Non-pigmented ciliary epithelial cell (primary cell): ENCODE data around the gene KIAA1217.

Source experiments
- DNase-seq: peaks from one replicate; pipeline ENCODE4 v3.0.0-alpha.2; 2010; ENCODE audit warnings: low read depth

Gene KIAA1217, protein sequence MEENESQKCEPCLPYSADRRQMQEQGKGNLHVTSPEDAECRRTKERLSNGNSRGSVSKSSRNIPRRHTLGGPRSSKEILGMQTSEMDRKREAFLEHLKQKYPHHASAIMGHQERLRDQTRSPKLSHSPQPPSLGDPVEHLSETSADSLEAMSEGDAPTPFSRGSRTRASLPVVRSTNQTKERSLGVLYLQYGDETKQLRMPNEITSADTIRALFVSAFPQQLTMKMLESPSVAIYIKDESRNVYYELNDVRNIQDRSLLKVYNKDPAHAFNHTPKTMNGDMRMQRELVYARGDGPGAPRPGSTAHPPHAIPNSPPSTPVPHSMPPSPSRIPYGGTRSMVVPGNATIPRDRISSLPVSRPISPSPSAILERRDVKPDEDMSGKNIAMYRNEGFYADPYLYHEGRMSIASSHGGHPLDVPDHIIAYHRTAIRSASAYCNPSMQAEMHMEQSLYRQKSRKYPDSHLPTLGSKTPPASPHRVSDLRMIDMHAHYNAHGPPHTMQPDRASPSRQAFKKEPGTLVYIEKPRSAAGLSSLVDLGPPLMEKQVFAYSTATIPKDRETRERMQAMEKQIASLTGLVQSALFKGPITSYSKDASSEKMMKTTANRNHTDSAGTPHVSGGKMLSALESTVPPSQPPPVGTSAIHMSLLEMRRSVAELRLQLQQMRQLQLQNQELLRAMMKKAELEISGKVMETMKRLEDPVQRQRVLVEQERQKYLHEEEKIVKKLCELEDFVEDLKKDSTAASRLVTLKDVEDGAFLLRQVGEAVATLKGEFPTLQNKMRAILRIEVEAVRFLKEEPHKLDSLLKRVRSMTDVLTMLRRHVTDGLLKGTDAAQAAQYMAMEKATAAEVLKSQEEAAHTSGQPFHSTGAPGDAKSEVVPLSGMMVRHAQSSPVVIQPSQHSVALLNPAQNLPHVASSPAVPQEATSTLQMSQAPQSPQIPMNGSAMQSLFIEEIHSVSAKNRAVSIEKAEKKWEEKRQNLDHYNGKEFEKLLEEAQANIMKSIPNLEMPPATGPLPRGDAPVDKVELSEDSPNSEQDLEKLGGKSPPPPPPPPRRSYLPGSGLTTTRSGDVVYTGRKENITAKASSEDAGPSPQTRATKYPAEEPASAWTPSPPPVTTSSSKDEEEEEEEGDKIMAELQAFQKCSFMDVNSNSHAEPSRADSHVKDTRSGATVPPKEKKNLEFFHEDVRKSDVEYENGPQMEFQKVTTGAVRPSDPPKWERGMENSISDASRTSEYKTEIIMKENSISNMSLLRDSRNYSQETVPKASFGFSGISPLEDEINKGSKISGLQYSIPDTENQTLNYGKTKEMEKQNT (N-terminal part only)

DNA sequence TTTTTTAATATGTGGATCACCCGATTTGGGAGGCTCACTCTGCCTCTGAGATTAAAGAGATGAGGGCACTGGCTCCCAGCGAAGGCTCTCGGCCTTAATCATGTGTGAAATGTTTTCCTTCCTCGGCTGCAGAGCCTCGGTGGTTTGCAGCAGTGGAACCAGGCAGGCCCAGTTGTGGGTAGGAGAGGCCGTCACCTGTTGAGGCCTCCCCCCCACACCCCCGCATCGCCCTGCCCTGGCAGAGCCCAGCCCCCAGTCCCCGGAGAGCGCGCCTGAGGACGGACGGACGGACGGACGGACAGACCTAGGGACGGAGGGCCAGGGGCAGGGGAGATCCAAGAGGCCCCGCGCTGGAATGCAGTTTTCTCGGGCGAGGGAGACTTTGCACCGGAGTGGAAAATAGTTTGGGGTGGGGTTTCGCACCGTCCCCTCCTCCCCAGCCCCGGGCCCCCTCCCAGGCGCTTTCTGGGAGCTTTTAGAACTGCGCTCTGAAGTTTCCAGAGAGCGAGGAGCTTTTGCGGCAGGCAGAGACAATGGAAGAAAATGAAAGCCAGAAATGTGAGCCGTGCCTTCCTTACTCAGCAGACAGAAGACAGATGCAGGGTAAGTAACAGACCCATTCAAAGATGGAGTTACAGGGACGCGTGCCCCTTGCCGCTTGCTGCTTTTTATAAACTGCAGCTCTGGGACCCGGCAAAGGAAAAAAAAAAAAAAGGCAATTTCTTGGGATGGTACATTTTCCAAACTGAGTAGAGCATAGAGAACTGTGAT lies at the start of gene KIAA1217:
KIAA1217 (plus strand) TSS at position 478 of the 771 bp plus-strand sequence; CDS start at position 534, 56 bp downstream.
- DNase-seq, result no peak

DNA sequence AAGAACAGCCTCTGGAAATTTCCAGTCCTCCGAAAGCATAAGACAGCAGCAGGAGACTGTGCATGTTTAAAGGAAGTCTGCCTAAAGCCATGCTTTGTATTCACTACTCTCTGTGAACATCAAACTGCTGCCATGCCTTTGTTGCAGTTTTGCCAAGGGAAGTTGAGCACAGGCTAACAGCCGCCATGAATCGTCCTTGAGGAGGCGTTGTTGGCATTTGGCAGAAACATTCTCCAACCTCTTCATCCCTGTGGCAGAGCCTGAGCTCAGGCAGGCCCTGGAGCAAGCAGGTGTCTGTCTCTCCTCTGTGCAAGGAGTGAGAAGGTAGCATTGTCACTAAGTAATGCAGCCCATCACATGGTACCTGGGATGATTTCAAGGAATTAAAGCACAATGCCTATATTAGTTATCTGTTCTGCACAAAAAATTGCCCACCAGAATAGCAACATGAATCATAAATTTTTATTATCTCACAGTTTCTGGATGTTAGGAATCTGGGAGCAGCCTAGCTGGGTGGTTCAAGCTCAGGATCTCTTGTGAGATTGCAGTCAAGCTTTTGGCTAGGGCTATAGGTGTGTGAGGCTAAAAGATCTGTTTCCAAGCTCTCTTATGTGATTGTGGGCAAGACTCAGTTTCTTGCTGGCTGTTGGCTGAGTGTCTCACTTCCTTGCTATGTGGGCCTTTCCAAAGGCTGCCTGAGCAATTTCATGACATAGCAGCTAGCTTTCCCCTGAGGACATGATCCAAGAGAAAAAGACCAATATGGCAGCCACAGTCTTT lies 46.5 kb upstream of the KIAA1217 start:
- DNase-seq, result no peak

DNA sequence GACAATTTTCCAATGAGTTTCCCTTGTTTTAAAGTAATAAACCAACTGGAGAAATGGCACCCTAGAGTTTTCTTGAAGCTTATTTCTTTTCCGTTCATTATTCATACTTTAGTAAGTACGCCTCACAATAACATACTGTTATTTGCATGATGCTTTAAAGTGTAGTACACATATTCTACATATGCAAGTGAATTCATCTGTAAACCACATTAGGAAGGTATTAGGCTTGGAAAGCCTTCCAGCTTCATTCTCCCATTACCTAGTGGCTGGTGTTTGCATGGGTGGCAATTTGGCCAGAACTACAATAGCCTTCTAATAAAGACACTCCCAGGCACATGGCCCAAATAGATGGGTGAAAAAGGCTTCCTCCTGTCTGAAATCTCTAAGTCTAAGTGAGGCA lies 45.5 kb upstream of the KIAA1217 start:
- DNase-seq, result no peak

DNA sequence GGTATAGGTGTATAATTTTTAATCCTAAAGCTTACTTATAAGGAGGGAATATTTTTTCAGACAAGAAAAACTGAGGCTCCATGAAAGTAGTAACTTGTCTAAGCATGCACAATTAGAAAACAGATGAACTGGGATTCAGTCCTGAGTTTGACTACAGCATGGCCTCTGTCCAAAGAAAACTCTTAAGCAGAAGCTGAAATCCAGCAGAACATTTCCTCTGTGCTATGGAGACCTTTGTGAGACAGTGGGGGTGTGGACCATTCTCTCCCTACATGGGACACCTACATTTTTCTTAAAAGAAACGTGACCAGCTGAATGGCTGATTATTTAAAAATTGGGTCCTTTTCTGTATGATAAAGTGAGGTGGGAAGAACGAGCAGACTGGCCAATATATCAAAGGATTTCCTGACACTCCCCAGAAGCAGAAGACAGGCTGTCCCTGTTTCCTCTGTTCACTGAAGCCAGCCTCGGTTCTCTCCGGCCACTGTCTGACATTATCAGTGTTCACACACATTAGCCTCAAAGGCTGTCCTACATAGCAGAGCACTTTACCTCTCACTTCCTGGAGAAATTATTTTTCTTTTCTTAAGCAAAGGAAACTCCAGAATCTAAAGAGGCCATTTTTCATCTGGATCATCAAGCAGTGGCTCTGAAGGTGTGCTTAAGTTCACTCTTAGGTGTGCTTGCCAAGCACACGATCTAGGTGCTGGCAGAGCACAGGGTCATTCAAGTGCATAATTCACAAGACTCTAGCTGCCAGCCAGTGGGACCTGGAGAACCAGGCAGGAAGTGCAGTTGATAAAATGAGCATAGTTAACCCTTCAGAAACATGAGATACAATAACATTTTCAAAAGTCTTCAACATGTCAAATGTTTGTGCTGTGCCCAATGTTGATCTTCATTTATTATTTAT lies 40.4 kb upstream of the KIAA1217 start:
- no peak for DNase-seq

DNA sequence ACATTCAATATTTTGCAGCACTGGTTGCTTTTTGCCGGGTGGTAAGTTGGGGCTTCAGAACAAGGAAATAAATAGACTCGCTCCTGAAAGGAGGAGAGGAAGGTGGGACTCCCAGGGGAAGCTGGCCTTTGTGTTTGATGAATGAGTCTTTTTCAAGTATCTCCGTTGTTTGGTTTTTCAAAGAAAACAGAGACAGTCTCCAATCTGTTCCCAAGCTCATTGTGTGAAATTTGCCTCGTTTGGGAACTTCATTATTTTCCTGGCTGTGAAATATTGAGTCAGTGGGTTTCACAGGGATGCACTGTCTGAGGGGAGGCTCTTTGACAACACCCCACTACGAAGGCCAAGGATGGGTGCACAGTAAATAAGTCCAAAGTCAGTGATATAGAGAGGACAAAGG lies 38.7 kb upstream of the KIAA1217 start:
- no peak for DNase-seq

DNA sequence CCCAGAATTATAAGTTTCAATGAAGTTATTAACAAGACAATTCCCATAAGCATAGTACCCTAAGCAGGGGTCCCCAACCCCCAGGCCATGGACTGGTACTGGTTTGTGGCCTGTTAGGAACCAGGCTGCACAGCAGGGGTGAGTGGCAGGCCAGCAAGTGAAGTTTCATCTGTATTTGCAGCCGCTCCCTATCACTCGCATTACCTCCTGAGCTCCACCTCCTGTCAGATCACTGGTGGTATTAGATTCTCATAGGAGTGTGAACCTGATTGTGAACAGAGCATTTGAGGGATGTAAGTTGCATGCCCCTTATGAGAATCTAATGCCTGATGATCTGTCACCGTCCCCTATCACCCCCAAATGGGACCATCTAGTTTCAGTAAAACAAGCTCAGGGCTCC lies 36.0 kb upstream of the KIAA1217 start:
- DNase-seq, result no peak

DNA sequence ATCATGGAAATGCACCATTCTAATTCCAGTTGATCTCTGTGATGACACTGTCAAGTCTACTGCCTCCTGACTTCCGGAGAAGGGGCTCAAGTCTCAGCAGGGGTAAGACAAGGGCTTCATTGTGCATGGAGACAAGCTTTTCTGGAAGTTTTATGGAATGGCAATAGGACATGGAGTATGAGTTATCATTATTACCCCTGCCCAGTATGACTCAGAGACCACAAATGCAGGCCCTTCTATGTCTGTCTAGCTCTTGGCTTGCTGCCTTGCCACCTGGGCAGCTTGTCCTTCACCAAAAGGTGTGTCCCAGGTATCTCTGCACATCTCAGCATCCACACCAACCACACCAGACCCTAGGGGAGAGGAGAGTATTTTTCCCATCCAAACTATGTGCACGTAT lies 34.9 kb upstream of the KIAA1217 start:
- no peak for DNase-seq

DNA sequence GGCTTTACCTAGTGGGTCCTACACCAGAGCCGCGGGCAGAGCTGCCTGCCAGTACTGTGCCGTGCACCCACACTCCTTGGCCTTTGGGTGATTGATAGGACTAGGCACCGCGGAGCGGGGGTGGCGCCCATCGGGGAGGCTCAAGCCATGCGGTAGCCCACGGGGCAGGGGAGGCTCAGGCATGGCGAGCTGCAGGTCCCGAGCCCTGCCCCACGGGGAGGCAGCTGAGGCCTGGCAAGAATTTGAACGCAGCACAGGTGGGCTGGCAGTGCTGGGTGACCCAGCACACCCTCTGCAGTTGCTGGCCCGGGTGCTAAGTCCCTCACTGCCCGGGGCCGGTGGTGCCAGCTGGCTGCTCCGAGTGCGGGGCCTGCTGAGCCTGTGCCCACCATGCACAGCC lies 32.3 kb upstream of the KIAA1217 start:
- no peak for DNase-seq

DNA sequence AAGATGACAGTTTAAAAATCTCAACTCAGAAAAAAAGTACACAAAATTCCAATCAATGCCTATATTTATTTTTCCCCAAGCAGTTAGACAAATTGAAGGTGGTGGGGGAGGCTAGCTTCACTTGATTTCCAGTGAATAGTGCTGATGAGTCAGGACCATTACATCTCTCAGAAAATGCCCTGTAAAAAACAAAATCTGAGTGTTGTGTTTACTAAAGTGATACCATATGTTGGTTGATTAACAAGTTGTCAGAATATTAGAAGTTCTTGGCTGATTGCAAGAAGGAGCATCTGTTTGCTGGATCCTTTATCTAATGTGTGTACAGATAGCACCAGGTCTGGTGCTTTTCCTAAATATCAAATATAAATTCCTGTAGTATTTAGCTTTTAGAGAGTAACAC lies 31.3 kb upstream of the KIAA1217 start:
- no peak for DNase-seq

DNA sequence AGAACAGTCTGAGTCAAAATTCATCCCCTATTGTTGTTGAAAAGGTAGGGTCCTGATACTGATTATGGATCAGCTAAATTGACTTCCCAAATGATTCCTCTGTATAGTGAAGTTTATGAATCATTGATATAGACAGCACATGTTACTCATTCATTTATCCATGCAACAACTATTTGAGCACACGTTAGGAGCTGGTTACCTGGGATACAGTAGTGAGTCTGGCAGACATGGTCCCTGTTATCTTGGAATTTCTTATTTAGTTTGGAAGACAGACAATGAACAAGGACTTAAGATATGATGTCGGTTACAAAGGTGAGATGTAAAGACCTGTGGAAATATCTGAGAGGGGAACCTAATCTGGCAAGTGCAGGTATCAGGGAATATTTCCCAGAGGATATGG lies 28.0 kb upstream of the KIAA1217 start:
- no peak for DNase-seq

DNA sequence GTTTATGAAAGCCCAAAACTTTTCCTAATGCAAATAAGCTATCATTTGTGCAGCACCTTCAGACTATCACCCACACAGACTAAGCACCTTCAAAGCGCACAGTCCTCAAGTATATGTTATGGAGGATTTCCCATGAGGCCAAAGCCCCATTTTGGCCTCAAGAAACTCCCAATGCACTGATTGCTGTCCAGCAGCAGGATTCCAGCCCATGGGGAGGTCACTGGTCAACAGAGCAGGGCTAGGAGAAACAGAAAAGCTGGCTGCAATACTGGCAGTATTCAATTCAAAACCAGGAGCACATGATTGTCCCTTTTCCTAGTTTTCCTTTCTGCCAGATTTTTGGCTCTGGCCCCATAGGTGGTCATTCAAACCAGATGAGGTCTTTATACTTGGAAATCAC lies 24.5 kb upstream of the KIAA1217 start:
- no peak for DNase-seq

DNA sequence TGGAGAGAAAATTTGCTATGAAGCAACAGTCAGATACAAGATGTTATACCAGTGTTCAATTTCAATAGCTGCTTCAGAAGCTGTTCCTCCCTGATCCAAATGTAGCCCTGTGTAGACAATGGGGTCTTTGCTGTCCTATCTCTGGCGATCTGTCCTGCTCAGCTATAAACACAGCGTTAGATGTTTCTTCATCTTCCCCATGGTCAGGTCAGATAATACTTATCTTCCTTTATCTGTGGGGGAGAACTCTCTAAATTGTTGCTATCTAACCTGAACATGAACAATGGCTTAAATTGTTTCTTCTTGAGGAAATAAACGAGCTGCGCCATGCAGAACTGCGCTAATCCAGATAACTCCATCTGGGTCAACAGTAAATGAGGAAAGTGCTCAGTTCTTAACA lies 15.6 kb upstream of the KIAA1217 start:
- no peak for DNase-seq

DNA sequence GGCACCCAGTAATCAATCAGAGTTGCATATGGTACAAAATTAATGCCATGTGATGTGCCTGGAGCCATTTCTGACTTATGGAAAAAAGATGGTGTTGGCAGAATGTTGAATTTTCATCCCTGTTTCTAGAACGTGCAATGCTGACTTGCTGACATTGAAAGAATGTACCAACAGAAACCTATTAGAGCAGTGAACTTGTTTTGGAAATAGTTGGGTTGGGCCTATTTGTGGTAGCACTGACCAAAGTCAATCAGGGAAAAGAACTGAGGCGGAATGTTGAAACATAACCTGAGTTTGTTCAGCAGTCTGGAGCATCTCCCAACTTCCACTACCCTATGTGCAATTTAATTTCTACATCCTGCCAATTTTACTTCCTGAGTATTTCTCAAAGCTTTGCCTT lies 11.7 kb upstream of the KIAA1217 start:
- no peak for DNase-seq

DNA sequence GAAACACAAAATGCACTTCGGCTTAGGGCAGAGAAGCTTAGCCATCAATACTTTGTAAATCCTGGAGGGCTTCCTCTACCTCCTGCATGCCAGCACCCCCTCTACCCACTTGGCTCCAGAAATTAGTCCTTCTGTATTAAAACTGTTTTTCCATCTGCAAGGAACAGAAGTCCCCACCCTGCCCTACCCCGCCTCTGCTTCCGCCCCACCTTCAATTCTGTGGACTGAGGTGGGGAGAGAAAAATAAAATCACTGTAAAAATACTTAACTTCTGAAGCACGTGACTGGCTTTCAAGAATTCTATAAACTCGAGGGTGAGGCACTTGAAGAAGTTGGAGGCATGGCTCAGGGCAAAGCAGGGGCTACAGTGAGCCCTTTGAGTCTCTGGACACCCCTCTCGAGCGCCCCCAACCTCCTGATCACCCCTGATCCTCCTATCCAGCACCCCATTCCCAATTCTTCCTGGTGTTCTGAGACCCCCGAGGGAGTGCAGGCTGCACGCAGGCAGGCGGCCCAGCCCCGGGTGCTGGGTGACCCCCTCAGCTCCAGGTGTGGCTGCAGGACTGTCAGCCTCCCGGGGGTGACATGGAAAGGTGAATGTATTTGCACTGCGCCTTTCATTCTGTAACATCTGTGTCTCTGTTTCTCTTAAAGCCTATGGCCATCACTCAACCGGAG lies 7.3 kb upstream of the KIAA1217 start:
- no peak for DNase-seq

DNA sequence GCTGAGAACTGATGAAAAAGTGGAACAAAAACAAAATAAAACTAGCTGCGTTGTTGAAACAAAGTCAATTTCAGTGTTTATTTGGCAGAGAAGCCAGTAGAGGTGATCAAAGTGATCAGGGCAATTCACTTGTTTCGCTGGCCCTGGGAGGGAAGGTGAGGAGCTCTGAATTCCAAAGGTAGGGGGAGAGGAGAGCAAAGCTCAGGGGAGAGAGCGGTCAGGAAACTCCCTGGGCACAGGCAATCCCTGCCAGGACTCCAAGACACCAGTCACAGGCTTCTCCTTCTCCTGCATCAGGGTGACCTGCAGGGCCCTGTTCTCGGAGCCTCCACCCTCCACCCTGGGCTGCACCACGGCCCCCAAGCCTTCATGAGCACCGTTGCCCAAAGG lies 6.8 kb upstream of the KIAA1217 start:
- no peak for DNase-seq

DNA sequence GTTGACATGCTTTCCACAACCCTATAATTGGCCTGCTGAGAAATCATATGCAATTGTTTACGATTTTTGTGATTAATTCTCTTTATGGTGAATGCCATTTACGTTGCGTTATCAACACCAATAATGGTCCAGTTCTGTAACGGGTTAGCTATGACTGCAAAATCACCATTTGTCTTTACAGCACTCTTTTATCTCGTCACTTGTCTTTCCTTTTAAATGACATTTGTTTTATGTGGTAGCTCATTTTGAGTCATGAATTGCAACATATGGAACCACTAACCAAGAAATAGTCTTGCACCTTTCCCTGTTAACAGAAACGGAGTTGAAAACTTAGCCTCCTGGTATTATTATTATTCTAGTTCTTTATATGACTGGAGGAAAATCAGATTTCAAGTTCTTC lies 3.1 kb upstream of the KIAA1217 start:
- DNase-seq, result no peak

DNA sequence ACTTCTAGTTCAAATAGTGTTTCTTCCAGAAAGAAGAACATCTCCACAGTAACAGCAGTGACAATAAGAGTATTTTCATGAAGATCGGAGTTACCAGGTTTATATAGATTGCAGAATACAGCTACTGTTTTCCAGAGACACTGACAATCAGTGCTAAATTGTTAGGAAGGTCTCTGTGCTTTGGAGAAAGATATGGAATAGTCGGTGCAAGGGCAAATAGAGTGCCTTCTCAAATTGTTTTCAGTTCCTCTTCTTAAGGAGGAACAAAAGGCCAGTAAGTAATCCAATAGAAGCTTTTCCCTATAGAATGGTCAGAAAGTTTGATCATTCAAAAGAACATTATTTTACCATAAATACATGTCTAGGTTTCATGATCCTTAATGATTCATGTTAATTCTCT lies 2.6 kb upstream of the KIAA1217 start:
- DNase-seq, result no peak

DNA sequence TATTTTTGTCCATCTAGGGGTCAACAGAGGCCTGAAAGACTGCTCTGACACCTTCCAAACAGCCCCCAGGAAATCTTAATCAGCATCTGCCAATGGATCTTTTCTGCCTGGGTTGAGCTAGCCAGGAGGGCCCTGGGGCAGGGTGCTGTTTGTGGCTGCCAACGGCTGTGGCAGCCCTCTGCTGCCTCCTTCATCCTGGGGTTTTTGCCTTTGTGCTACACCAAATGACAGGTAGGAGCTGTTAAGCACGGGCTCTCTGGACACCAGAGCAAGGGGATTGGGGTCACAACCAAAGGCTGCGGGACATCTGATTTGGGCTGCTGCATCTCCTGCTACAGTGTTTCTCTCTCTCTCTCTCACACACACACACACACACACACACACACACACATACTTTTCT lies 2.0 kb upstream of the KIAA1217 start:
- DNase-seq, result no peak

DNA sequence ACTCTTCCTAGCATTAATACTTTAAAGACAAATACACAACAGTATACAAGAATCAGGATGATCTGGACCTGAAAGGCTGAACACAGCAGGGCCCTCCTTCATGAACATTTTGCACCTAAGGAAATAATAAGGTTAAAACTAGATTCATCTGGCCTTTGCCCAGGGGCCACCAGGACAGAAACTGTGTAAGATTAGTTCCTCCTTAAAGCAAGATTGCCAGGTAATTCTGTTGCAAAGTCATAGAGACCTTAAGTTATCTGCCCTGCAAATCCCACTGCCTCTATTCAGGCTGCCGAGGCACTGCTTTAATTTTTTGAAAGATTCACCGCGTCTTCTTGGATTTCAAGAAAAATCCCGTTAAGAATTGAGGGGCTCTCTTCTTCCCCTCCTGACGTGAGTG lies 1.6 kb upstream of the KIAA1217 start:
- no peak for DNase-seq
